H9 (cell line): ENCODE data around the gene ADA. TPM values are rescaled to one million over a fixed set of nuclear protein-coding genes. Genes with fewer than 3 reads are reported as not detected.

Experiments used
- DNase-seq: peaks from one replicate; pipeline ENCODE4 v3.0.0-alpha.2; 2017
- H2AFZ ChIP-seq: one replicate; pipeline ENCODE4 v1.6.1; 2013; ENCODE audit warnings: mild to moderate bottlenecking, low read length, control low read depth, moderate library complexity
- H2AK5ac ChIP-seq: 2 replicates; pipeline ENCODE4 v1.6.1; 2013; ENCODE audit warnings: low read length, control low read depth, mixed read lengths; ENCODE audit not compliant: insufficient read length
- H2BK120ac ChIP-seq: one replicate; pipeline ENCODE4 v1.6.1; 2013; ENCODE audit warnings: low read depth, mild to moderate bottlenecking, low read length, control low read depth, inconsistent platforms; ENCODE audit not compliant: poor library complexity, severe bottlenecking
- H2BK12ac ChIP-seq: 2 replicates; pipeline ENCODE4 v1.6.1; 2013; ENCODE audit warnings: low read length, control low read depth, mixed read lengths, low read depth; ENCODE audit not compliant: insufficient read length
- H2BK15ac ChIP-seq: 2 replicates; pipeline ENCODE4 v1.6.1; 2013; ENCODE audit warnings: low read depth, low read length, control low read depth
- H2BK20ac ChIP-seq: one replicate; pipeline ENCODE4 v1.6.1; 2013; ENCODE audit warnings: low read depth, mild to moderate bottlenecking, low read length, control low read depth, inconsistent platforms; ENCODE audit not compliant: poor library complexity, severe bottlenecking
- H2BK5ac ChIP-seq: 2 replicates; pipeline ENCODE4 v1.6.1; 2013; ENCODE audit warnings: low read length, control low read depth, mixed read lengths; ENCODE audit not compliant: insufficient read length
- H3K14ac ChIP-seq: 2 replicates; pipeline ENCODE4 v1.6.1; 2013; ENCODE audit warnings: low read length, control low read depth; ENCODE audit not compliant: insufficient read depth
- H3K18ac ChIP-seq: 2 replicates; pipeline ENCODE4 v1.6.1; 2013; ENCODE audit warnings: low read depth, mild to moderate bottlenecking, mixed read lengths, low read length, control low read depth; ENCODE audit not compliant: insufficient read length
- H3K23ac ChIP-seq: 2 replicates; pipeline ENCODE4 v1.6.1; 2013; ENCODE audit warnings: low read length, control low read depth, mixed read lengths, low read depth; ENCODE audit not compliant: insufficient read length
- H3K23me2 ChIP-seq: 2 replicates; pipeline ENCODE4 v1.6.1; 2013; ENCODE audit warnings: low read depth, mild to moderate bottlenecking, mixed read lengths, low read length, control low read depth; ENCODE audit not compliant: insufficient read length, poor library complexity, severe bottlenecking
- H3K27ac ChIP-seq: 2 replicates; pipeline ENCODE4 v1.5.1; 2013; ENCODE audit warnings: low read length, control low read depth, mixed read lengths, low read depth; ENCODE audit not compliant: insufficient read length
- H3K27me3 ChIP-seq: 2 replicates; pipeline ENCODE4 v1.6.1; 2013; ENCODE audit warnings: low read length, control low read depth, inconsistent platforms; ENCODE audit not compliant: insufficient read depth
- H3K4ac ChIP-seq: 2 replicates; pipeline ENCODE4 v1.6.1; 2013; ENCODE audit warnings: low read depth, mild to moderate bottlenecking, control low read depth, inconsistent platforms, low read length, moderate library complexity
- H3K4me1 ChIP-seq: 2 replicates; pipeline ENCODE4 v1.6.1; 2013; ENCODE audit warnings: low read length, control low read depth, inconsistent platforms; ENCODE audit not compliant: insufficient read depth
- H3K4me2 ChIP-seq: 2 replicates; pipeline ENCODE4 v1.6.1; 2013; ENCODE audit warnings: low read length, control low read depth, mixed read lengths; ENCODE audit not compliant: insufficient read length, insufficient read depth
- H3K56ac ChIP-seq: 2 replicates; pipeline ENCODE4 v1.6.1; 2013; ENCODE audit warnings: low read depth, mild to moderate bottlenecking, mixed read lengths, low read length, control low read depth; ENCODE audit not compliant: insufficient read length
- H3K79me1 ChIP-seq: 2 replicates; pipeline ENCODE4 v1.6.1; 2013; ENCODE audit warnings: low read depth, mild to moderate bottlenecking, moderate library complexity, low read length, control low read depth, inconsistent platforms; ENCODE audit not compliant: insufficient read depth, poor library complexity, severe bottlenecking
- H3K79me2 ChIP-seq: 2 replicates; pipeline ENCODE4 v1.6.1; 2013; ENCODE audit warnings: low read length, control low read depth, inconsistent platforms; ENCODE audit not compliant: insufficient read depth
- H3K9ac ChIP-seq: 2 replicates; pipeline ENCODE4 v1.6.1; 2013; ENCODE audit warnings: low read length, control low read depth, mixed read lengths; ENCODE audit not compliant: insufficient read length; ENCODE audit errors: extremely low read depth
- H3K9me3 ChIP-seq: one replicate; pipeline ENCODE4 v1.6.1; 2013; ENCODE audit warnings: low read depth, low read length, inconsistent platforms; ENCODE audit not compliant: control insufficient read depth
- H3T11ph ChIP-seq: one replicate; pipeline ENCODE4 v1.6.1; 2013; ENCODE audit warnings: mild to moderate bottlenecking, low read length, control low read depth, inconsistent platforms
- H4K20me1 ChIP-seq: one replicate; pipeline ENCODE4 v1.6.1; 2013; ENCODE audit not compliant: control insufficient read depth, insufficient read length, insufficient read depth
- H4K5ac ChIP-seq: 2 replicates; pipeline ENCODE4 v1.6.1; 2013; ENCODE audit warnings: low read depth, mild to moderate bottlenecking, mixed read lengths, low read length, control low read depth; ENCODE audit not compliant: insufficient read length
- H4K8ac ChIP-seq: replicated peaks from 2 replicates; pipeline ENCODE4 v1.6.1; 2013; ENCODE audit warnings: low read length, control low read depth, mixed read lengths, low read depth; ENCODE audit not compliant: insufficient read length
- H4K91ac ChIP-seq: 2 replicates; pipeline ENCODE4 v1.6.1; 2013; ENCODE audit warnings: low read depth, mild to moderate bottlenecking, moderate library complexity, mixed read lengths, low read length, control low read depth; ENCODE audit not compliant: insufficient read length
- H3K27ac Mint-ChIP-seq, 3 experiments: 2 replicates in 2 of 3; 3 replicates in 1 of 3; pipeline ENCODE4 v1.8.0; 2020 to 2021; ENCODE audit warnings: mixed read lengths in 3 of 3, mild to moderate bottlenecking in 1 of 3, moderate library complexity in 1 of 3
- H3K27me3 Mint-ChIP-seq: 2 replicates; pipeline ENCODE4 v1.8.0; 2021; ENCODE audit warnings: low read depth, mild to moderate bottlenecking, moderate library complexity, mixed read lengths
- H3K36me3 Mint-ChIP-seq, 3 experiments: 2 replicates in 2 of 3; 3 replicates in 1 of 3; pipeline ENCODE4 v1.8.0; 2020 to 2021; ENCODE audit warnings: low read depth in 3 of 3, mixed read lengths in 3 of 3; ENCODE audit not compliant: insufficient read depth in 1 of 3
- H3K4me1 Mint-ChIP-seq, 2 experiments: 2 replicates each; pipeline ENCODE4 v1.8.0; 2020; ENCODE audit warnings: mixed read lengths in 2 of 2
- H3K4me3 Mint-ChIP-seq, 2 experiments: 2 replicates in 1 of 2; 3 replicates in 1 of 2; pipeline ENCODE4 v1.8.0; 2020 to 2021; ENCODE audit warnings: mild to moderate bottlenecking in 2 of 2, mixed read lengths in 2 of 2, moderate library complexity in 1 of 2
- H3K9me3 Mint-ChIP-seq, 2 experiments: 2 replicates in 1 of 2; 3 replicates in 1 of 2; pipeline ENCODE4 v1.8.0; 2020; ENCODE audit warnings: mild to moderate bottlenecking in 2 of 2, mixed read lengths in 2 of 2, moderate library complexity in 1 of 2
- CTCF ChIP-seq: fragments of 200-600 bp; sonication (generic); conservative IDR thresholded peaks from 3 replicates; pipeline ENCODE4 v1.8.0; 2021; ENCODE audit warnings: antibody characterized with exemption, mild to moderate bottlenecking
- WGBS: extraction: QIAGEN DNeasy Blood & Tissue Kit; methylation state at CpG from one replicate; pipeline ENCODE4 v1.1.7; 2013; ENCODE audit warnings: missing lambda C conversion rate, low lambda C conversion rate, mixed read lengths; ENCODE audit not compliant: insufficient read length; ENCODE audit errors: extremely low coverage; 5-methylcytosine and 5-hydroxymethylcytosine counted together
- total RNA-seq: library from RNA; stranded (reverse); gene quantifications from 2 replicates; pipeline ENCODE4 v1.2.1, GENCODE V29; 2021

Gene ADA
- total RNA-seq, 1 experiment from 2014 or later = 22.0 TPM

DNA sequence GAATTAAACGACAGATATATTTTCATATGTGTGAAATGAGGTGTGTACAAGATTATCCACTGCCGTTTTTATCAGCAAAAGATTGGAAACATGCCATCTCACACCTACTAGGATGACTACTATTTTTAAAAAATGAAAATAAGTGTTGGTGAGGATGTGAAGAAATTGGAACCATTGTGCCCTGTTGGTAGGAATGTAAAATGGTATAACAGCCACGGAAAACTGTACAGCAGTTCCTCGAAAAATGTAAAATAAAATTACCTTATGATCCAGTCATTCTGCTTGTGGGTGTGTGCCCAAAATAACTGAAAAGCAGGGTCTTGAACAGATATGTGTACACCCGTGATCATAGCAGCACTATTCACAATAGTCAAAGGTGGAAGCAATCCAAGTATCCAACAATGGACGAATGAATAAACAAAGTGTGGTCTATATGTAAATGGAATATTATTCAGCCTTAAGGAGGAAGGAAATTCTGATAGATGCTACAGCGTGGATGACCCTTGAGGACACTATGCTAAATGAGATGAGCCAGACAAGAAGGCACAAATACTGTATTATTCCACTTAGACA is 36.6 kb upstream of the ADA start:
- no peak overlapping the region for H3K27ac ChIP-seq

More for the DNA sequence above, 36.6 kb upstream of the ADA start:
- no peaks in the 10 kb centered on the region for H4K20me1 ChIP-seq
- no CpG with 5 or more reads among the region's 7 CpGs for WGBS
- no peaks in the 10 kb centered on the region for H3K79me2 ChIP-seq
- no peak overlapping the region for H4K5ac ChIP-seq
- no peak overlapping the region for H3K9ac ChIP-seq
- no peak overlapping the region for H3K4me2 ChIP-seq
- no peaks in the 10 kb centered on the region for H3K27me3 ChIP-seq
- no peak overlapping the region for H2BK5ac ChIP-seq
- no peak overlapping the region for H4K8ac ChIP-seq
- H2BK12ac ChIP-seq = no peak overlapping the region
- no peak overlapping the region for H2AFZ ChIP-seq
- no peak overlapping the region for H2BK20ac ChIP-seq
- peaks cover 9% of the 10 kb centered on the region for H3K27me3 Mint-ChIP-seq
- H3K56ac ChIP-seq = no peak overlapping the region
- no peak overlapping the region for H3K4ac ChIP-seq
- H3K79me1 ChIP-seq = no peaks in the 10 kb centered on the region
- no peak overlapping the region for H3T11ph ChIP-seq
- no peak overlapping the region for H3K4me3 Mint-ChIP-seq
- no peaks in the 10 kb centered on the region for H3K9me3 ChIP-seq
- H4K91ac ChIP-seq = no peak overlapping the region
- peaks cover 3 to 11% of the 10 kb centered on the region in 2 experiments; a peak in 2 of 5 replicates for H3K9me3 Mint-ChIP-seq
- no peaks in the 10 kb centered on the region; the same call in 1 of the 2 replicates for H3K4me1 ChIP-seq
- H2AK5ac ChIP-seq = no peak overlapping the region
- no peak overlapping the region for H3K23ac ChIP-seq
- H3K36me3 Mint-ChIP-seq = peaks cover 0 to 7% (median 2%) of the 10 kb centered on the region in 3 experiments; a peak in 3 of 7 replicates
- H3K18ac ChIP-seq = no peak overlapping the region
- peaks cover 20 to 21% of the 10 kb centered on the region in 2 experiments for H3K4me1 Mint-ChIP-seq
- no peaks in the 10 kb centered on the region for H3K23me2 ChIP-seq
- no peak overlapping the region for H2BK120ac ChIP-seq
- no peak overlapping the region for H3K27ac Mint-ChIP-seq
- H3K14ac ChIP-seq = no peak overlapping the region
- no peak for TF ChIP-seq CTCF
- no peak overlapping the region for H2BK15ac ChIP-seq
- DNase-seq = no peak
